K562 (cell line): ENCODE data around the gene TENM4. TPM values are rescaled to one million over a fixed set of nuclear protein-coding genes. Genes with fewer than 3 reads are reported as not detected.

Experiments
- ATAC-seq: fragments of 200-7000 bp; cut with Tn5 transposase; 3 replicates; pipeline ENCODE4 v1.9.1; 2020; ENCODE audit warnings: moderate library complexity
- BruUV-seq: library from RNA; stranded (reverse); fragments of 400-500 nt; replicated peaks from 2 replicates; lab custom pipeline; 2021; lab: Mats Ljungman, UMichigan
- CTCF ChIA-PET: fragments of 300-600 bp; formaldehyde crosslinking; extraction: SDS; loops from one replicate; lab custom pipeline; 2021; ENCODE audit warnings: low intra/inter-chr PET ratio; lab: Yijun Ruan, JAX
- POLR2A ChIA-PET: fragments of 300-600, 350-650 bp; sonication (Branson Sonifier 250); formaldehyde crosslinking; extraction: SDS; loops from one replicate; lab custom pipeline; 2021; ENCODE audit warnings: antibody characterized with exemption, inconsistent platforms; lab: Yijun Ruan, JAX
- DNase-seq, 4 experiments: peaks; one replicate each; pipeline versions ENCODE4 v3.0.0 to v3.0.0-alpha.2; 2011 to 2018; ENCODE audit warnings: low spot score in 3 of 4, mixed read lengths in 3 of 4; ENCODE audit errors: extremely low read depth in 1 of 4
- FAIRE-seq: peaks from 2 replicates; lab custom pipeline; 2011; peaks lifted over from hg19 to GRCh38; lab: Jason Lieb, UNC
- H2AFZ ChIP-seq: 2 replicates; pipeline ENCODE4 v1.6.0; 2011; ENCODE audit warnings: low read depth, low read length, control low read depth, inconsistent platforms
- H3K27ac ChIP-seq: fragments of 200-600 bp; 3 replicates; pipeline ENCODE4 v1.8.0; 2011; ENCODE audit warnings: low read depth, mild to moderate bottlenecking, control low read depth, inconsistent platforms, low read length, moderate library complexity, mixed read lengths; ENCODE audit errors: extremely low read depth
- H3K27me3 ChIP-seq, 2 experiments: fragments of 300-600 bp in 1 of 2; 2 replicates in 1 of 2; 3 replicates in 1 of 2; pipeline versions ENCODE4 v1.6.0 to v1.8.0; 2011; ENCODE audit warnings: inconsistent platforms in 2 of 2, low read length in 2 of 2, mild to moderate bottlenecking in 1 of 2, mixed read lengths in 1 of 2, moderate library complexity in 1 of 2; ENCODE audit not compliant: control insufficient read depth in 2 of 2, insufficient read depth in 2 of 2
- H3K36me3 ChIP-seq: fragments of 300-600 bp; 3 replicates; pipeline ENCODE4 v1.8.0; 2011; ENCODE audit warnings: mild to moderate bottlenecking, low read length, inconsistent platforms; ENCODE audit not compliant: control insufficient read depth, insufficient read depth
- H3K4me1 ChIP-seq, 2 experiments: fragments of 200-600 bp in 1 of 2; replicated peaks in 1 of 2; 2 replicates in 1 of 2; 3 replicates in 1 of 2; pipeline versions ENCODE4 v1.5.1 to v1.8.0; 2011; ENCODE audit warnings: inconsistent platforms in 2 of 2, low read length in 2 of 2, mild to moderate bottlenecking in 1 of 2, mixed read lengths in 1 of 2, moderate library complexity in 1 of 2; ENCODE audit not compliant: control insufficient read depth in 2 of 2, insufficient read depth in 2 of 2
- H3K4me2 ChIP-seq: 2 replicates; pipeline ENCODE4 v1.6.1; 2011; ENCODE audit warnings: low read length, control low read depth, inconsistent platforms, mixed read lengths; ENCODE audit not compliant: insufficient read depth
- H3K4me3 ChIP-seq: fragments of 200-600 bp; sonication (generic), shearing (Covaris generic); 2 replicates; pipeline ENCODE4 v1.5.1; 2016; ENCODE audit warnings: control low read depth, inconsistent platforms
- H3K79me2 ChIP-seq: fragments of 200-600 bp; 3 replicates; pipeline ENCODE4 v1.8.0; 2011; ENCODE audit warnings: low read length, inconsistent platforms; ENCODE audit not compliant: control insufficient read depth, insufficient read depth
- H3K9ac ChIP-seq, 2 experiments: 2 replicates each; pipeline versions ENCODE4 v1.6.0 to v1.6.1; 2011; ENCODE audit warnings: low read depth in 2 of 2, low read length in 2 of 2, control low read depth in 1 of 2, inconsistent platforms in 1 of 2, mild to moderate bottlenecking in 1 of 2, mixed read lengths in 1 of 2; ENCODE audit not compliant: insufficient read depth in 1 of 2
- H3K9me1 ChIP-seq: one replicate; pipeline ENCODE4 v1.6.0; 2011; ENCODE audit warnings: inconsistent platforms, mild to moderate bottlenecking, low read length, moderate library complexity; ENCODE audit not compliant: control insufficient read depth, insufficient read depth
- H3K9me3 ChIP-seq: replicated peaks from 2 replicates; pipeline ENCODE4 v1.5.1; 2011; ENCODE audit warnings: low read depth, low read length, inconsistent platforms; ENCODE audit not compliant: control insufficient read depth, insufficient read depth
- H4K20me1 ChIP-seq: replicated peaks from 2 replicates; pipeline ENCODE4 v1.6.1; 2011; ENCODE audit warnings: low read length, inconsistent platforms, mixed read lengths; ENCODE audit not compliant: control insufficient read depth, insufficient read depth
- ARID3B ChIP-seq: fragments of 250-450 bp; sonication (Bioruptor Pico); IDR thresholded peaks from 2 replicates; pipeline ENCODE4 v1.4.0; 2020; ENCODE audit warnings: borderline replicate concordance
- BCOR ChIP-seq: fragments of 450-650 bp; IDR thresholded peaks from 2 replicates; pipeline ENCODE4 v1.6.1; 2016
- HNRNPK ChIP-seq: fragments of 200-400 bp; formaldehyde crosslinking; IDR thresholded peaks from one replicate; pipeline ENCODE4 v1.6.1; 2018; ENCODE audit warnings: mild to moderate bottlenecking, low read depth, low read length; ENCODE audit not compliant: poor library complexity, severe bottlenecking
- ILK ChIP-seq: fragments of 450-650 bp; IDR thresholded peaks from 2 replicates; pipeline ENCODE4 v1.6.1; 2016; ENCODE audit warnings: missing genetic modification characterization, low read depth, mild to moderate bottlenecking, missing compliant biosample characterization, moderate library complexity, borderline replicate concordance
- LEF1 ChIP-seq: fragments of 450-650 bp; IDR thresholded peaks from 2 replicates; pipeline ENCODE4 v1.6.1; 2016; ENCODE audit warnings: mild to moderate bottlenecking
- MAFF ChIP-seq: IDR thresholded peaks from 2 replicates; pipeline ENCODE4 v1.6.1; 2012; ENCODE audit warnings: low read length, improper control_type of control experiment
- MEF2A ChIP-seq: IDR thresholded peaks from 2 replicates; pipeline ENCODE4 v1.6.1; 2011; ENCODE audit warnings: low read depth, mild to moderate bottlenecking, low read length, moderate library complexity; ENCODE audit not compliant: control insufficient read depth
- MEF2D ChIP-seq: conservative IDR thresholded peaks from 2 replicates; pipeline ENCODE4 v1.6.1; 2016; ENCODE audit warnings: low read depth, missing genetic modification characterization, missing compliant biosample characterization
- MYC ChIP-seq, 2 experiments: fragments of 250-450 bp in 1 of 2; sonication (Bioruptor Pico) in 1 of 2; IDR thresholded peaks; 2 replicates each; pipeline versions ENCODE4 v1.5.1 to v1.6.1; 2012 to 2021; ENCODE audit warnings: low read depth in 2 of 2, borderline replicate concordance in 1 of 2, improper control_type of control experiment in 1 of 2, low read length in 1 of 2, mild to moderate bottlenecking in 1 of 2, moderate library complexity in 1 of 2
- RBM34 ChIP-seq: fragments of 200-400 bp; formaldehyde crosslinking; IDR thresholded peaks from 2 replicates; pipeline ENCODE4 v1.6.1; 2018; ENCODE audit warnings: low read length, borderline replicate concordance; ENCODE audit not compliant: insufficient read depth
- SPI1 ChIP-seq: IDR thresholded peaks from 2 replicates; pipeline ENCODE4 v1.6.1; 2011; ENCODE audit warnings: low read depth, low read length, control low read depth, borderline replicate concordance
- ZNF395 ChIP-seq: fragments of 200-800 bp; sonication (Bioruptor generic); IDR thresholded peaks from 2 replicates; pipeline ENCODE4 v1.6.1; 2017; ENCODE audit warnings: missing genetic modification characterization, missing compliant biosample characterization
- WGBS: fragments of 100-300 bp; shearing (Covaris generic); methylation state at CpG from one replicate; pipeline ENCODE4 v1.1.6; 2016; ENCODE audit warnings: low coverage, mixed read lengths; ENCODE audit not compliant: insufficient coverage; ENCODE audit errors: missing lambda C conversion rate; 5-methylcytosine and 5-hydroxymethylcytosine counted together
- in situ Hi-C: fragments of 300-500 bp; cut with MboI; formaldehyde crosslinking; loops from 4 replicates; pipeline ENCODE4 v1.15.0; 2018; ENCODE audit warnings: inconsistent platforms, mixed read lengths
- intact Hi-C: fragments of 100-400 bp; cut with micrococcal nuclease; formaldehyde crosslinking; loops from 2 replicates; pipeline ENCODE4 v1.14.2; 2022
- polyA plus RNA-seq, 8 experiments: library from polyadenylated mRNA; depleted of rRNA in 4 of 8; stranded (reverse) in 5 of 8; unstranded in 3 of 8; fragments of >200 nt; fragmentation: Nextera tagmentation in 2 of 8; fragmentation: Illumina TruSeq in 1 of 8; extraction: Ambion mirVana in 2 of 8; extraction: Trizol in 1 of 8; gene quantifications; 2 replicates each; pipeline versions ENCODE4 v1.2.1 to v1.2.3, GENCODE V29; 2011 to 2014; ENCODE audit warnings: inconsistent platforms in 1 of 8, missing spikeins in 1 of 8
- total RNA-seq, 7 experiments: library from RNA; depleted of rRNA in 6 of 7; stranded (reverse); fragments of >200 nt in 6 of 7; fragmentation: Illumina TruSeq in 2 of 7; extraction: Trizol in 2 of 7; gene quantifications; 2 replicates each; pipeline versions ENCODE4 v1.2.1 to v1.2.3, GENCODE V29; 2011 to 2021; ENCODE audit warnings: low replicate concordance in 1 of 7
- TF ChIP-seq, protein P1 (sequence below): fragments of 250-450 bp; sonication (Bioruptor Pico); IDR thresholded peaks from 2 replicates; pipeline ENCODE4 v1.5.0; 2020; ENCODE audit warnings: mild to moderate bottlenecking, borderline replicate concordance
- TF ChIP-seq, protein P2 (sequence below): fragments of 450-650 bp; IDR thresholded peaks from 2 replicates; pipeline ENCODE4 v1.6.1; 2014; ENCODE audit warnings: low read depth, mild to moderate bottlenecking, moderate library complexity, borderline replicate concordance

Gene TENM4
- total and polyA plus RNA-seq, 9 of the 15 experiments (the other 6 are each of a cell fraction or from before 2014, with no cell fraction given) = 0.16 TPM; not detected in 8

GRCh38 chr11:78978831-78979230 is 462.0 kb downstream of the TENM4 start:
- CTCF ChIA-PET = no interaction called here
- Histone ChIP-seq H3K36me3 (no peaks in the 10 kb centered on the region), H3K4me2 (no peak overlapping the region), H3K9ac (no peak overlapping the region), H3K4me1 (no peaks in the 10 kb centered on the region), H3K27ac (no peak overlapping the region), H4K20me1 (no peaks in the 10 kb centered on the region), H3K9me3 (no peaks in the 10 kb centered on the region), H3K9me1 (no peaks in the 10 kb centered on the region), H3K27me3 (no peaks in the 10 kb centered on the region), H3K79me2 (no peaks in the 10 kb centered on the region), H3K4me3 (no peak overlapping the region), H2AFZ (no peak overlapping the region)
- ATAC-seq = no peak
- POLR2A ChIA-PET = no interaction called here
- intact Hi-C loops (no loop called here), in situ Hi-C loops (no loop called here)
- WGBS = 0% methylated on average over 2 of the region's 2 CpGs
- DNase-seq = no peak
- BruUV-seq = no TSS peak
- no peak for FAIRE-seq
- TF ChIP-seq BCOR = no peak
- no peak for TF ChIP-seq MAFF
- no peak for TF ChIP-seq MEF2D (tag)
- TF ChIP-seq MYC (IDR thresholded peaks at IDR 0.05; ENCODE audit: low read depth, low read length) = no peak
- TF ChIP-seq MYC (CRISPR knock-in tag; IDR thresholded peaks at IDR 0.05; ENCODE audit: borderline replicate concordance, low read depth) = no peak
- no peak for TF ChIP-seq ZNF395 (CRISPR knock-in tag)
- TF ChIP-seq RBM34 = no peak
- TF ChIP-seq ILK (tag) = no peak
- TF ChIP-seq, protein P1, sequence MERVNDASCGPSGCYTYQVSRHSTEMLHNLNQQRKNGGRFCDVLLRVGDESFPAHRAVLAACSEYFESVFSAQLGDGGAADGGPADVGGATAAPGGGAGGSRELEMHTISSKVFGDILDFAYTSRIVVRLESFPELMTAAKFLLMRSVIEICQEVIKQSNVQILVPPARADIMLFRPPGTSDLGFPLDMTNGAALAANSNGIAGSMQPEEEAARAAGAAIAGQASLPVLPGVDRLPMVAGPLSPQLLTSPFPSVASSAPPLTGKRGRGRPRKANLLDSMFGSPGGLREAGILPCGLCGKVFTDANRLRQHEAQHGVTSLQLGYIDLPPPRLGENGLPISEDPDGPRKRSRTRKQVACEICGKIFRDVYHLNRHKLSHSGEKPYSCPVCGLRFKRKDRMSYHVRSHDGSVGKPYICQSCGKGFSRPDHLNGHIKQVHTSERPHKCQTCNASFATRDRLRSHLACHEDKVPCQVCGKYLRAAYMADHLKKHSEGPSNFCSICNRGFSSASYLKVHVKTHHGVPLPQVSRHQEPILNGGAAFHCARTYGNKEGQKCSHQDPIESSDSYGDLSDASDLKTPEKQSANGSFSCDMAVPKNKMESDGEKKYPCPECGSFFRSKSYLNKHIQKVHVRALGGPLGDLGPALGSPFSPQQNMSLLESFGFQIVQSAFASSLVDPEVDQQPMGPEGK = no peak
- no peak for TF ChIP-seq LEF1
- no peak for TF ChIP-seq MEF2A
- TF ChIP-seq, protein P2, sequence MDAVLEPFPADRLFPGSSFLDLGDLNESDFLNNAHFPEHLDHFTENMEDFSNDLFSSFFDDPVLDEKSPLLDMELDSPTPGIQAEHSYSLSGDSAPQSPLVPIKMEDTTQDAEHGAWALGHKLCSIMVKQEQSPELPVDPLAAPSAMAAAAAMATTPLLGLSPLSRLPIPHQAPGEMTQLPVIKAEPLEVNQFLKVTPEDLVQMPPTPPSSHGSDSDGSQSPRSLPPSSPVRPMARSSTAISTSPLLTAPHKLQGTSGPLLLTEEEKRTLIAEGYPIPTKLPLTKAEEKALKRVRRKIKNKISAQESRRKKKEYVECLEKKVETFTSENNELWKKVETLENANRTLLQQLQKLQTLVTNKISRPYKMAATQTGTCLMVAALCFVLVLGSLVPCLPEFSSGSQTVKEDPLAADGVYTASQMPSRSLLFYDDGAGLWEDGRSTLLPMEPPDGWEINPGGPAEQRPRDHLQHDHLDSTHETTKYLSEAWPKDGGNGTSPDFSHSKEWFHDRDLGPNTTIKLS = no peak
- no peak for TF ChIP-seq HNRNPK
- TF ChIP-seq ARID3B (CRISPR knock-in tag) = no peak
- TF ChIP-seq SPI1 = no peak
